DND-41 (cell line): ENCODE results near the gene DISC1.
"Not testable (repeated sequence)": the region's sequence is repeated elsewhere in the genome, so short reads cannot be mapped to it uniquely, and the experiment has no call there.

Experiments
- ATAC-seq: fragments of 200-7000 bp; cut with Tn5 transposase; 3 replicates; pipeline ENCODE4 v1.9.1; 2021; ENCODE audit warnings: low read depth; ENCODE audit not compliant: insufficient read depth
- DNase-seq: peaks from one replicate; pipeline ENCODE4 v3.0.0-alpha.2; 2020
- H2AFZ ChIP-seq: 2 replicates; pipeline ENCODE4 v1.6.0; 2012; ENCODE audit warnings: low read depth, low read length
- H3K27ac ChIP-seq: 2 replicates; pipeline ENCODE4 v1.5.1; 2012; ENCODE audit warnings: low read length, inconsistent platforms
- H3K27me3 ChIP-seq: fragments of 200-600 bp; sonication (generic); 2 replicates; pipeline ENCODE4 v1.6.0; 2012; ENCODE audit warnings: low read length, mild to moderate bottlenecking, inconsistent platforms; ENCODE audit not compliant: insufficient read depth, poor library complexity
- H3K36me3 ChIP-seq: 2 replicates; pipeline ENCODE4 v1.5.1; 2012; ENCODE audit warnings: low read length, inconsistent platforms; ENCODE audit not compliant: insufficient read depth
- H3K4me1 ChIP-seq: 2 replicates; pipeline ENCODE4 v1.5.1; 2012; ENCODE audit warnings: mild to moderate bottlenecking, low read length; ENCODE audit not compliant: insufficient read depth
- H3K4me2 ChIP-seq: 2 replicates; pipeline ENCODE4 v1.6.0; 2012; ENCODE audit warnings: mild to moderate bottlenecking, moderate library complexity, low read length, inconsistent platforms; ENCODE audit not compliant: insufficient read depth
- H3K4me3 ChIP-seq, 2 experiments: fragments of 200-600 bp in 1 of 2; shearing (Covaris generic) in 1 of 2; 2 replicates each; pipeline ENCODE4 v1.5.1; 2012 to 2016; ENCODE audit warnings: inconsistent platforms in 2 of 2, low read length in 2 of 2, mild to moderate bottlenecking in 2 of 2, low read depth in 1 of 2, moderate library complexity in 1 of 2
- H3K79me2 ChIP-seq: 2 replicates; pipeline ENCODE4 v1.6.0; 2012; ENCODE audit warnings: low read length, inconsistent platforms; ENCODE audit not compliant: insufficient read depth
- H3K9ac ChIP-seq: 2 replicates; pipeline ENCODE4 v1.6.0; 2012; ENCODE audit warnings: low read depth, mild to moderate bottlenecking, inconsistent platforms, low read length, moderate library complexity
- H3K9me3 ChIP-seq: 2 replicates; pipeline ENCODE4 v1.5.1; 2012; ENCODE audit warnings: low read length, moderate library complexity, mild to moderate bottlenecking, inconsistent platforms; ENCODE audit not compliant: insufficient read depth, severe bottlenecking
- H4K20me1 ChIP-seq: 2 replicates; pipeline ENCODE4 v1.6.0; 2012; ENCODE audit warnings: low read length; ENCODE audit not compliant: insufficient read depth
- CTCF ChIP-seq: IDR thresholded peaks from 2 replicates; pipeline ENCODE4 v1.5.1; 2012; ENCODE audit warnings: borderline replicate concordance, low read length, moderate library complexity, mild to moderate bottlenecking; ENCODE audit not compliant: poor library complexity, severe bottlenecking; ENCODE audit errors: extremely low read depth
- EZH2 ChIP-seq: IDR thresholded peaks from 3 replicates; pipeline ENCODE4 v1.6.1; 2012; ENCODE audit warnings: borderline replicate concordance, low read depth, mild to moderate bottlenecking, moderate library complexity, low read length, inconsistent platforms; ENCODE audit not compliant: severe bottlenecking

DISC1 gene

GRCh38 chr1:231653632-231654031 lies 27.0 kb downstream of the DISC1 start:
- Histone ChIP-seq H3K27ac (no peak overlapping the region), H3K79me2 (no peaks in the 10 kb centered on the region), H3K9me3 (no peaks in the 10 kb centered on the region), H3K9ac (no peak overlapping the region), H3K4me1 (no peaks in the 10 kb centered on the region), H3K27me3 (no peaks in the 10 kb centered on the region), H3K4me3 (no peak overlapping the region), H3K36me3 (no peaks in the 10 kb centered on the region), H3K4me2 (no peak overlapping the region), H4K20me1 (no peaks in the 10 kb centered on the region), H2AFZ (no peak overlapping the region)
- DNase-seq (no peak), ATAC-seq (no peak)
- TF ChIP-seq EZH2 = no peak
- TF ChIP-seq CTCF = no peak

GRCh38 chr1:231656741-231657140 lies 30.2 kb downstream of the DISC1 start:
- Histone ChIP-seq H3K9me3 (no peaks in the 10 kb centered on the region), H3K4me1 (no peaks in the 10 kb centered on the region), H3K9ac (no peak overlapping the region), H3K36me3 (no peaks in the 10 kb centered on the region), H3K4me3 (no peak overlapping the region), H4K20me1 (no peaks in the 10 kb centered on the region), H2AFZ (no peak overlapping the region), H3K79me2 (0 out of 2 replicates have a peak, but pooled peaks cover 3% of the 10 kb centered on the region), H3K27ac (no peak overlapping the region), H3K4me2 (no peak overlapping the region), H3K27me3 (no peaks in the 10 kb centered on the region)
- TF ChIP-seq EZH2 = no peak
- no peak for TF ChIP-seq CTCF
- ATAC-seq (no peak), DNase-seq (no peak)

GRCh38 chr1:231658223-231658622 lies 31.6 kb downstream of the DISC1 start:
- ATAC-seq, DNase-seq, H4K20me1 ChIP-seq, H3K9ac ChIP-seq, H3K4me1 ChIP-seq, H3K9me3 ChIP-seq, H3K27ac ChIP-seq, H3K4me2 ChIP-seq, H2AFZ ChIP-seq, H3K79me2 ChIP-seq, H3K4me3 ChIP-seq, H3K36me3 ChIP-seq, H3K27me3 ChIP-seq: not testable (repeated sequence)

GRCh38 chr1:231660198-231660597 lies 33.6 kb downstream of the DISC1 start:
- no peak for ATAC-seq
- H3K9me3 ChIP-seq = no peaks in the 10 kb centered on the region
- 0 out of 2 replicates have a peak, but pooled peaks cover 3% of the 10 kb centered on the region for H3K79me2 ChIP-seq
- TF ChIP-seq EZH2 (no peak), CTCF (no peak)
- H3K27me3 ChIP-seq = no peaks in the 10 kb centered on the region
- no peak overlapping the region for H2AFZ ChIP-seq
- no peak overlapping the region for H3K9ac ChIP-seq
- H3K4me1 ChIP-seq = no peaks in the 10 kb centered on the region
- no peak for DNase-seq
- H4K20me1 ChIP-seq = no peaks in the 10 kb centered on the region
- no peaks in the 10 kb centered on the region for H3K36me3 ChIP-seq
- H3K4me2 ChIP-seq = no peak overlapping the region
- H3K4me3 ChIP-seq = no peak overlapping the region
- no peak overlapping the region for H3K27ac ChIP-seq
